ENCODE measurements around the gene TDP1. TPM values are rescaled to one million over a fixed set of nuclear protein-coding genes. Genes with fewer than 3 reads are reported as not detected.

Gene TDP1
- total and polyA plus RNA-seq, 4 donors = 2.1 to 23.6 (median 8.5) TPM

DNA sequence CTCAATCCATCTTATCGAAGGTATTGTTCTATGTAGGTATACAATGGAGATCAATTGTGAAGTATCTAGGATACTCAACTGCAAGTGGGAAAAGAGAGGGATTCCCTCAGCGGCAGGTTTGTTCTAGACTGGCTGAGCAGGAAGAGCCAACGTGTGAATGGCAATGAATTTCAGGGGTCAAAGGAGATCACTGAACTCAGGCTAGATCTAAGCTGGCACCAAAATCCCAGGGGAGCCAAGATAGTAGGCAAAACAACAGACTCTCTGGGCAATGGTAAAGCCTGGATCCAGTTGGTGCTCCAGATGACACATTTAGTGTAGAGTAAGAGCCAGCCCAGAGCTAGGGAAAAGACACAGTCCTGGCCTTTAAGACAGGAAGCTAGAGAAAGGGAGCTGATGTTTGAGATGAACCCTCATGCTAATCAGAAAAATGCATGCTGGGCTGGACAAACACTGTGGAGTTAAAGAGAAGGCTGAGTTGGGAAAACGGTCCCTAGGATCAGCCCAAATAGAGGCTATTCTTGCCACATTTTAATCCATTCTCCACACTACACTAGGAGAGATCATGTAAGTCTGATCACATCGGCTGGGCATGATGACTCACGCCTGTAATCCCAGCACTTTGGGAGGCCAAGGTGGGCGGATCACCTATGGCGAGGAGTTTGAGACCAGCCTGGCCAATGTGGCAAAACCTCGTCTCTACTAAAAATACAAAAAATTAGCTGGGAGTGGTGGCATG lies 46.8 kb upstream of the TDP1 start:
- Histone ChIP-seq H3K27me3 (ENCODE audit: control insufficient read depth in 3 of 3, insufficient read depth in 3 of 3, low read length in 2 of 3) (no peaks in the 10 kb centered on the region), H3K4me1 (ENCODE audit: control insufficient read depth in 5 of 5, insufficient read depth in 5 of 5, low read length in 5 of 5) (peaks cover 0 to 9% (median 0%) of the 10 kb centered on the region in 5 donors), H3K9me3 (ENCODE audit: control insufficient read depth in 4 of 4, insufficient read depth in 3 of 4, low read length in 3 of 4) (no peaks in the 10 kb centered on the region), H3K4me3 (no peak overlapping the region), H3K27ac (ENCODE audit: low read depth in 1 of 2, low read length in 1 of 2) (no peak overlapping the region), H3K9ac (ENCODE audit: insufficient read depth in 1 of 2, low read length in 2 of 2) (no peak overlapping the region), H3K36me3 (ENCODE audit: control insufficient read depth in 4 of 4, insufficient read depth in 4 of 4, low read length in 4 of 4) (no peaks in the 10 kb centered on the region)
- ATAC-seq (ENCODE audit: insufficient read depth, low FRiP score) = no peak
- DNase-seq = no peak
- 95 to 96% methylated on average over 9 of the region's 9 CpGs for WGBS, 2 donors
- TF ChIP-seq, protein P1, sequence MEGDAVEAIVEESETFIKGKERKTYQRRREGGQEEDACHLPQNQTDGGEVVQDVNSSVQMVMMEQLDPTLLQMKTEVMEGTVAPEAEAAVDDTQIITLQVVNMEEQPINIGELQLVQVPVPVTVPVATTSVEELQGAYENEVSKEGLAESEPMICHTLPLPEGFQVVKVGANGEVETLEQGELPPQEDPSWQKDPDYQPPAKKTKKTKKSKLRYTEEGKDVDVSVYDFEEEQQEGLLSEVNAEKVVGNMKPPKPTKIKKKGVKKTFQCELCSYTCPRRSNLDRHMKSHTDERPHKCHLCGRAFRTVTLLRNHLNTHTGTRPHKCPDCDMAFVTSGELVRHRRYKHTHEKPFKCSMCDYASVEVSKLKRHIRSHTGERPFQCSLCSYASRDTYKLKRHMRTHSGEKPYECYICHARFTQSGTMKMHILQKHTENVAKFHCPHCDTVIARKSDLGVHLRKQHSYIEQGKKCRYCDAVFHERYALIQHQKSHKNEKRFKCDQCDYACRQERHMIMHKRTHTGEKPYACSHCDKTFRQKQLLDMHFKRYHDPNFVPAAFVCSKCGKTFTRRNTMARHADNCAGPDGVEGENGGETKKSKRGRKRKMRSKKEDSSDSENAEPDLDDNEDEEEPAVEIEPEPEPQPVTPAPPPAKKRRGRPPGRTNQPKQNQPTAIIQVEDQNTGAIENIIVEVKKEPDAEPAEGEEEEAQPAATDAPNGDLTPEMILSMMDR (IDR thresholded peaks at IDR 0.05; ENCODE audit: control extremely low read depth, extremely low read depth) = no peak

DNA sequence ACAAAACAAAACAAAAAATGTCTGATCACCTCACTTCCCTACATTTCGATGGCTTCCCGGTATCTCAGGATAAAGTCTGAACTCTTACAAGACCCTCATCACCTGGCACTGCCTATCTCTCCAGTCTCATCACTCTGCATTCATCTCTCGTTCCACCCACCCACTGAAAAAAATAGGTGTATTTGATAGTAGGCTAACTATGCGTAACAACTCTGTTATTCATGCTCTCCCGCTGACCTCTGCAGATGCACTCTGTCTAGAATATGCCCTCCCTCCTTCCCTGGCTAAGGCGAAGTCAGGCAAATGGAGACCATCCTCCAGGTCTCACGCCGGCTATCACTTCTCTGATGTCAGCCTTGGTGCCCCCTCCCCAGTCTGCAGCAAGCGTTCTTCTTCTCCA lies 46.1 kb upstream of the TDP1 start:
- Histone ChIP-seq H3K27me3 (ENCODE audit: control insufficient read depth in 3 of 3, insufficient read depth in 3 of 3, low read length in 2 of 3) (no peaks in the 10 kb centered on the region), H3K4me1 (ENCODE audit: control insufficient read depth in 5 of 5, insufficient read depth in 5 of 5, low read length in 5 of 5) (peaks cover 0 to 9% (median 0%) of the 10 kb centered on the region in 5 donors), H3K27ac (ENCODE audit: low read depth in 1 of 2, low read length in 1 of 2) (no peak overlapping the region), H3K9ac (ENCODE audit: insufficient read depth in 1 of 2, low read length in 2 of 2) (no peak overlapping the region), H3K9me3 (ENCODE audit: control insufficient read depth in 4 of 4, insufficient read depth in 3 of 4, low read length in 3 of 4) (no peaks in the 10 kb centered on the region), H3K36me3 (ENCODE audit: control insufficient read depth in 4 of 4, insufficient read depth in 4 of 4, low read length in 4 of 4) (no peaks in the 10 kb centered on the region), H3K4me3 (no peak overlapping the region)
- 91 to 98% methylated on average over 9 of the region's 9 CpGs for WGBS, 2 donors
- DNase-seq (no peak), ATAC-seq (ENCODE audit: insufficient read depth, low FRiP score) (no peak)
- TF ChIP-seq, protein P1 (IDR thresholded peaks at IDR 0.05; ENCODE audit: control extremely low read depth, extremely low read depth) = no peak

DNA sequence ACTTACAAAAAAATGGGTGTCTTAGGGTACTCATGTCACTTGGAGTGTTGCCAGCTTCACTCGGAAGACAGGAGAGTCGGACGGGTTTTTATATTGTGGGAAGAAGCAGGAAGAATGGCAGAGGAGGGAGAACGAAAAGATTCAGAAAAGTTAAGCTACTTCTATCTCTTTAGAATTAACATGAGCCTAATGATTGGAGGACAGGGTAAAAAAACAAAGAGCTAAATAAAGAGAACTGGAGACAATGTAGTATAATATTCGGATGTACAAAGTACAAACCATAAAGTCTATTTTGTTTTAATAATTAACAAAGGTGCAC lies 45.1 kb upstream of the TDP1 start:
- 61 to 76% methylated on average over 5 of the region's 5 CpGs for WGBS, 2 donors
- no peak for ATAC-seq (ENCODE audit: insufficient read depth, low FRiP score)
- TF ChIP-seq, protein P1 (IDR thresholded peaks at IDR 0.05; ENCODE audit: control extremely low read depth, extremely low read depth) = no peak

More for the DNA sequence above, 45.1 kb upstream of the TDP1 start:
- Histone ChIP-seq H3K9me3 (ENCODE audit: control insufficient read depth in 4 of 4, insufficient read depth in 3 of 4, low read length in 3 of 4) (no peaks in the 10 kb centered on the region), H3K27ac (ENCODE audit: low read depth in 1 of 2, low read length in 1 of 2) (no peak overlapping the region), H3K27me3 (ENCODE audit: control insufficient read depth in 3 of 3, insufficient read depth in 3 of 3, low read length in 2 of 3) (no peaks in the 10 kb centered on the region), H3K4me3 (no peak overlapping the region), H3K9ac (ENCODE audit: insufficient read depth in 1 of 2, low read length in 2 of 2) (no peak overlapping the region), H3K4me1 (ENCODE audit: control insufficient read depth in 5 of 5, insufficient read depth in 5 of 5, low read length in 5 of 5) (peaks cover 0 to 12% (median 0%) of the 10 kb centered on the region in 5 donors), H3K36me3 (ENCODE audit: control insufficient read depth in 4 of 4, insufficient read depth in 4 of 4, low read length in 4 of 4) (no peaks in the 10 kb centered on the region)
- peak in 1 of 3 donors; percentile 19 for DNase-seq

Measured in lung (tissue), 12 donors.